K562 (cell line): ENCODE results near the gene IL20RA. TPM values are rescaled to one million over a fixed set of nuclear protein-coding genes. Genes with fewer than 3 reads are reported as not detected.

Experiments
- CTCF ChIP-seq, 3 experiments: IDR thresholded peaks in 2 of 3; conservative IDR thresholded peaks in 1 of 3; 2 replicates each; pipeline ENCODE4 v1.5.1; 2011 to 2012; ENCODE audit warnings: low read length in 3 of 3, mild to moderate bottlenecking in 3 of 3, control low read depth in 2 of 3, improper control_type of control experiment in 1 of 3, inconsistent platforms in 1 of 3, low read depth in 1 of 3, mixed read lengths in 1 of 3, moderate library complexity in 1 of 3; ENCODE audit not compliant: insufficient read depth in 2 of 3
- DEAF1 ChIP-seq: fragments of 450-650 bp; formaldehyde crosslinking; IDR thresholded peaks from 2 replicates; pipeline ENCODE4 v1.4.0; 2020; ENCODE audit warnings: mild to moderate bottlenecking, moderate library complexity
- ZBTB40 ChIP-seq, 2 experiments: fragments of 450-650 bp in 1 of 2; sonication (generic) in 1 of 2; formaldehyde crosslinking in 1 of 2; IDR thresholded peaks; 2 replicates each; pipeline versions ENCODE4 v1.7.1 to v1.9.0; 2016 to 2022; ENCODE audit warnings: inconsistent platforms in 1 of 2, mild to moderate bottlenecking in 1 of 2, missing genetic modification reagents in 1 of 2
- polyA plus RNA-seq, 8 experiments: library from polyadenylated mRNA; depleted of rRNA in 4 of 8; stranded (reverse) in 5 of 8; unstranded in 3 of 8; fragments of >200 nt; fragmentation: Nextera tagmentation in 2 of 8; fragmentation: Illumina TruSeq in 1 of 8; extraction: Ambion mirVana in 2 of 8; extraction: Trizol in 1 of 8; gene quantifications; 2 replicates each; pipeline versions ENCODE4 v1.2.1 to v1.2.3, GENCODE V29; 2011 to 2014; ENCODE audit warnings: inconsistent platforms in 1 of 8, missing spikeins in 1 of 8
- total RNA-seq, 7 experiments: library from RNA; depleted of rRNA in 6 of 7; stranded (reverse); fragments of >200 nt in 6 of 7; fragmentation: Illumina TruSeq in 2 of 7; extraction: Trizol in 2 of 7; gene quantifications; 2 replicates each; pipeline versions ENCODE4 v1.2.1 to v1.2.3, GENCODE V29; 2011 to 2021; ENCODE audit warnings: low replicate concordance in 1 of 7

IL20RA gene
- total and polyA plus RNA-seq, 9 of the 15 experiments (the other 6 are each of a cell fraction or from before 2014, with no cell fraction given): not detected

GRCh38 chr6:136967876-136968752 lies 76.7 kb downstream of the IL20RA start (continued):
- TF ChIP-seq DEAF1 (CRISPR knock-in tag): peak; percentile 62
- TF ChIP-seq CTCF (IDR thresholded peaks at IDR 0.05 in 2 of 3, conservative IDR thresholded peaks at IDR 0.05 in 1 of 3; ENCODE audit: insufficient read depth in 2 of 3, low read depth in 1 of 3, low read length in 3 of 3): peak; percentile 84 to 86 (median 85)
- TF ChIP-seq ZBTB40 (IDR thresholded peaks at IDR 0.05): no peak
- peak; percentile 60; the same call in 1 of the 2 replicates for TF ChIP-seq ZBTB40 (CRISPR knock-in tag; IDR thresholded peaks at IDR 0.05)
